ENCODE data around the gene AKAP7. TPM values are rescaled to one million over a fixed set of nuclear protein-coding genes. Genes with fewer than 3 reads are reported as not detected.

AKAP7 gene
- total RNA-seq, 1 donor from 2014 or later, result 10.9 TPM

GRCh38 chr6:131125431-131125830 is 9.8 kb upstream of the AKAP7 start:
- TF ChIP-seq, protein P1, sequence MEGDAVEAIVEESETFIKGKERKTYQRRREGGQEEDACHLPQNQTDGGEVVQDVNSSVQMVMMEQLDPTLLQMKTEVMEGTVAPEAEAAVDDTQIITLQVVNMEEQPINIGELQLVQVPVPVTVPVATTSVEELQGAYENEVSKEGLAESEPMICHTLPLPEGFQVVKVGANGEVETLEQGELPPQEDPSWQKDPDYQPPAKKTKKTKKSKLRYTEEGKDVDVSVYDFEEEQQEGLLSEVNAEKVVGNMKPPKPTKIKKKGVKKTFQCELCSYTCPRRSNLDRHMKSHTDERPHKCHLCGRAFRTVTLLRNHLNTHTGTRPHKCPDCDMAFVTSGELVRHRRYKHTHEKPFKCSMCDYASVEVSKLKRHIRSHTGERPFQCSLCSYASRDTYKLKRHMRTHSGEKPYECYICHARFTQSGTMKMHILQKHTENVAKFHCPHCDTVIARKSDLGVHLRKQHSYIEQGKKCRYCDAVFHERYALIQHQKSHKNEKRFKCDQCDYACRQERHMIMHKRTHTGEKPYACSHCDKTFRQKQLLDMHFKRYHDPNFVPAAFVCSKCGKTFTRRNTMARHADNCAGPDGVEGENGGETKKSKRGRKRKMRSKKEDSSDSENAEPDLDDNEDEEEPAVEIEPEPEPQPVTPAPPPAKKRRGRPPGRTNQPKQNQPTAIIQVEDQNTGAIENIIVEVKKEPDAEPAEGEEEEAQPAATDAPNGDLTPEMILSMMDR (IDR thresholded peaks at IDR 0.05; ENCODE audit: borderline replicate concordance), result no peak
- DNase-seq, result no peak

DNA sequence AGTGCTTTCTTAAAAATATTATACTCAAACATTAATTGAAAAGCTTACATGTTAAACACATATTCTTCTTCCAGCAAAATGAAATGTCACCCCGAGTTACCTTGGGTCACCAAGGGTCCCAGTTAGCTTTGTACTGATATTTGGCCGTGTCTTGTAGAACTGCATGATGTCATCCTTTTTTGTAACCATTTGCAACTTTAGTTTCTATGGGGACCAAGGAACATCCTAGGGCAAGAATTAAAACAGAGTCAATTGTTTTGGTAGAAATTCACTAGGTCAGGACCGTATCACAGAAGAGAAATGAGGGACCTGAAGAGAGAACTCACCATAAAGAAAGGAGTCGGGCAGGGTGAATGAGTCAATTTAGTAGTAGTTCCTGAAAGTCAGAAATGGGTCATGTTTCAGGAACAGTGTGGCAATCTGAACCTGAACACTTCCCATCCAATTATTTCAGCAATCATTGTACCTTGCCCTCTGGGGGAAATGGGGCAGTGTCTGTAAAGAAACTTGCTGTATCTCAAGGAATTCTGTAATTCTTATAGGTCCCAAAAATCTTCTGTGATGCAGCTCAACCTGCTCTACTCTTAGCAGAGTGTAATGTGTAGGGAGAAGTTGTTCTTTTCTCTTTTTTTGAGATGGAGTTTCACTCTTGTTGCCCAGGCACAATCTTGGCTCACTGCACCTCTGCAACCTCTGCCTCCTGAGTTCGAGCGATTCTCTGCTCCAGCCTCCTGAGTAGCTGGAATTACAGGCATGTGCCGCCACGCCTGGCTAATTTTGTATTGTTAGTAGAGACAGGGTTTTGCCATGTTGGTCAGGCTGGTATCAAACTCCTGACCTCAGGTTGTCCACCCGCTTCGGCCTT is 5.3 kb upstream of the AKAP7 start:
- Histone ChIP-seq H3K27ac (replicated peaks) (no peak overlapping the region), H3K9me3 (replicated peaks) (no peaks in the 10 kb centered on the region), H3K4me3 (no peak overlapping the region), H3K36me3 (no peaks in the 10 kb centered on the region), H3K4me1 (peaks cover 7% of the 10 kb centered on the region), H3K27me3 (ENCODE audit: low read depth) (no peaks in the 10 kb centered on the region)
- intact Hi-C loops (cut with micrococcal nuclease), result no loop called here
- DNase-seq, result no peak
- TF ChIP-seq, protein P1 (IDR thresholded peaks at IDR 0.05; ENCODE audit: borderline replicate concordance), result no peak

More at GRCh38 chr6:131125431-131125830, 9.8 kb upstream of the AKAP7 start:
- Histone ChIP-seq H3K36me3 (no peaks in the 10 kb centered on the region), H3K9me3 (replicated peaks) (no peaks in the 10 kb centered on the region), H3K4me3 (no peak overlapping the region), H3K4me1 (no peaks in the 10 kb centered on the region), H3K27me3 (ENCODE audit: low read depth) (no peaks in the 10 kb centered on the region), H3K27ac (replicated peaks) (no peak overlapping the region)
- intact Hi-C loops (cut with micrococcal nuclease), result no loop called here

DNA sequence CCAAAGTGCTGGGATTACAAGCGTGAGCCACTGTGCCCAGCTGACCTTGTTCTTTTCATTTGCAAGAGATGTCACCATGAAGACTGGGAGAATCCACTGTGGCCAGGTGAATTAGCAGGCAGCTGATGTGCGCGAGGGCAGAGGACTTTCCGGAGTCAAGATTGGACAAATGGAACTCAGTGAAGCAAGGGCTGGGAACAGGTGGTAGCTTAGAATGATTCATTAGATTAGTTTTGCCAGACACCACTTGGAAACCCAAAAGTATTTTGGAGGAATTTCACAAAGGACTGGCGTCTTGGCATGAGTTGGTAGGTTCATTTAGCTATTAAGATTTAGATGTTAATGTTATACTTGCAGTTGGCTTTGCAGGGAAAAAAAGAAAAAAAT is 4.7 kb upstream of the AKAP7 start:
- no peak overlapping the region for H3K27ac ChIP-seq (replicated peaks)
- H3K4me3 ChIP-seq, result no peak overlapping the region
- DNase-seq, result no peak
- H3K27me3 ChIP-seq (ENCODE audit: low read depth), result no peaks in the 10 kb centered on the region
- intact Hi-C loops (cut with micrococcal nuclease), result no loop called here
- no peaks in the 10 kb centered on the region for H3K36me3 ChIP-seq
- no peaks in the 10 kb centered on the region for H3K9me3 ChIP-seq (replicated peaks)
- TF ChIP-seq, protein P1 (IDR thresholded peaks at IDR 0.05; ENCODE audit: borderline replicate concordance), result no peak
- peaks cover 10% of the 10 kb centered on the region for H3K4me1 ChIP-seq

- H3K27me3 ChIP-seq (ENCODE audit: low read depth), result no peaks in the 10 kb centered on the region
- intact Hi-C loops (cut with micrococcal nuclease), result no loop called here
- no peaks in the 10 kb centered on the region for H3K9me3 ChIP-seq (replicated peaks)
- peaks cover 25% of the 10 kb centered on the region for H3K4me1 ChIP-seq
- no peak overlapping the region for H3K27ac ChIP-seq (replicated peaks)
- H3K36me3 ChIP-seq, result no peaks in the 10 kb centered on the region
- TF ChIP-seq, protein P1 (IDR thresholded peaks at IDR 0.05; ENCODE audit: borderline replicate concordance), result no peak
- no peak for DNase-seq
- H3K4me3 ChIP-seq, result no peak overlapping the region
Measured at GRCh38 chr6:131132360-131132759, 2.9 kb upstream of the AKAP7 start.

- Histone ChIP-seq H3K9me3 (replicated peaks) (no peaks in the 10 kb centered on the region), H3K27me3 (ENCODE audit: low read depth) (no peaks in the 10 kb centered on the region), H3K27ac (replicated peaks) (peak overlapping the region; percentile 95), H3K4me1 (peaks cover 25% of the 10 kb centered on the region), H3K4me3 (peak overlapping the region; percentile 81), H3K36me3 (no peaks in the 10 kb centered on the region)
- intact Hi-C loops (cut with micrococcal nuclease), result no loop called here
- DNase-seq, result no peak
- TF ChIP-seq, protein P1 (IDR thresholded peaks at IDR 0.05; ENCODE audit: borderline replicate concordance), result no peak
Measured at GRCh38 chr6:131134220-131134979, 867 bp upstream of the AKAP7 start.

All from left ventricle myocardium inferior (tissue), 1 donor.